Measurements from ENCODE around the gene NGDN.

NGDN gene

GRCh38 chr14:23470947-23471346 lies 1.4 kb downstream of the NGDN start:
- DNase-seq (ENCODE audit: low read depth) = no peak

GRCh38 chr14:23478109-23478759 lies 8.7 kb downstream of the NGDN start:
- DNase-seq (ENCODE audit: low read depth) = no peak

DNA sequence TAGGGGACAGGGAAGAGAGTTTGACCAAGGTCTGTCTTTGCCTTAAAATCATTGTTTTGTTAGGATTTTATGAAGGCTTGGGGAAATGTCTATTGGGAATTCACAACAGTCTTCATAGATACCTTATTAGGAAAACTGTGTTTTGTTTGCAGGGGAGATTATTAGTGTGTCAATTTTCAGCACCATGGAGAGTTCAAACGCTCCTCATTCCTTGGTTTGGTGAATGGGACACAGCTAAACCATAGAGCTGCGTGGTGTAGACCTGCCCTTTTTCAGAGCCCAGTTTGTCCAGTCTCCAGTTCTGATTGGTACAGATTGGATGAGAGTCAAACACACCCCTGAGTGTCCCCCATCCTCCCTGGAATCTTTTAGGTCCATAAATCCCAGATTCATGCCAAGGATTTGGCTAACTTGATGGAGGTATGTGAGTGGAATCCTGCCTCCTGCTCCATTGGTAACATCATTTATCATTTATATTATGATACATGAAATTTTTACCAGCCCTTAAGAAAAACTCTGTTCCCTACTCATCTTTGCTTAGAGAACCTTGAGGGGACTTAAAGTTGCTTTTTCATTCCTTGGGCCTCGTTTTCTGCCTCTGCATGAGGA lies 12.0 kb downstream of the NGDN start:
- no peak for DNase-seq (ENCODE audit: low read depth)

DNA sequence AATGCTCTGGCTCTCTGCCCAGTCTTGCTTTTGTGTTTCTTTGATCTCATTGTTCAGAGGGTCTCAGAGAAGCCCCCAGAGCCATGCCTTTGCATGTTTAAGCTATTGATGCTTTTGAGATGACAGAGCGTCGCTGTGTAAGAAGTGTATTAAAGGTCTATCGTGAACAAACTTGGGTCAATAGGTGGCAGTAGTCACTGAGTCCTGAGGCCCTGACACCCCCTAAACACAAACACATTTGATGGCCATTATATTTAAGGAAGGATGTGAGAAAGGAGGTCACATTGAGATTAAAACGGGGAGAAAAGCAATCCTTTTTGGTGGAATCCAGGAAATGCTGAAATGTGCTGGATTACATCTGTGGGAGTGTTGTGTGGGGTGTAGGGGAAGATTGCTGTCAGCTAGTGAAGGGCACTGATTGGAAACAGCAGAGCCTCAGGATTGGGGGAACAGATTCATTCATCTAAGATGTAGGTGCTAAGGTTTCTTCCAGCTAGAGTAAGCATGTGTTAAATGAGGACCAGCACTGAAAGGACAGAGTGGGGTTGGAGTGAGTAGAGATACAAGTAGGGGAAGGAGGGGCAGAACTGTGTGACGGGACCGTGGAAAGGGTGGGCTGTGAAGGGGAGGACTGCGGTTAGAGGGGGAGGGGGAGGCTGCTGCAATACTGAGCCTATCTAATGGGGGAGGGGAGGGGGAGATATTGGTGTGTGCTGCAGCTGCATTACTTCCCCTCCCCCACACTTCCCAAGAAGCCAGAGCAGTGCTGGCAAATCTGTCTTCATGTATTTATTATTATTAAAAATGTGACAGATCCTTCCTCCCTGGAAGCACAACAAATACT lies 12.7 kb downstream of the NGDN start:
- DNase-seq (ENCODE audit: low read depth) = no peak

GRCh38 chr14:23482823-23483148 lies 13.3 kb downstream of the NGDN start:
- DNase-seq (ENCODE audit: low read depth) = no peak

- no peak for DNase-seq (ENCODE audit: low read depth)
These were observed 13.8 kb downstream of the NGDN start for GRCh38 chr14:23483236-23483854.

DNA sequence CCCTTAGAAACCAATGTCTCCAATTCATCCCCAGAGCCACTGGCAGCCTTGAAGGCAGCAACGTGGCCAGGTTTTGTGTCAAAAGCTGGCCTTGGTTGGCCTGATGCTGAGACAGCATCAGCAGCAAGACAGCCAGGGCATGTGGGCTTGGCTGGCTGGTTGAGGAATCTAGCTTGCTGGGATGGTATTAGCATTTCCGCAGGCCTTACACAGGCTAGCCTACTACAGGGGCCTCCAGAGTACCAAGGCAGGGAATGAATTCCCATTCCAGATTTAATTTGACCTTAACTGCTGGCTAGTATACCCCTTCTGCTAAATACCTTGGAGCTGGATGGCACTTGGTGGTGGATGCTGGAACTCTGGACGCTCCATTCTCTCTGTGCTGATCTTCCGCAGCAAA lies 15.8 kb downstream of the NGDN start:
- DNase-seq (ENCODE audit: low read depth) = no peak

GRCh38 chr14:23486036-23486435 lies 16.5 kb downstream of the NGDN start:
- DNase-seq (ENCODE audit: low read depth) = no peak

DNA sequence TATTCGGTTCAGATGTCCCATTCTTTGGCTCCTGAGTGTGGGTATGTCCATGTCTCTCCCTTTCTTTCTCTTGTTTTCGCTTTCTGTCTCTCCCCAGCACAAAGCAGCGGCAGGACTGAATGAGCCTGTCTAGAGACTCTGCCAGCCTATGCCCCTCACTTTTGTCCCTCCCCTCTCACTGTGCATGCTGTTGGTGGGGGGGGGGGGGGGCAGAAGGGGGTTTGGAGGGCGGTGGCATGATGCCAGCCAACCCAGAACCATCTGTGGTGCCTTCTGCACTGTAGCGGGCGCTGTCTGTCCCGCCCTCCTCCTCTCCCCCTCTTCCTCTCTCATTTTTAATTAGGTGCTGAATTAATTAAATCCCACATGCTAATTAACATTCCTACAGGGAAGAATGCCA lies 17.7 kb downstream of the NGDN start:
- no peak for DNase-seq (ENCODE audit: low read depth)

DNA sequence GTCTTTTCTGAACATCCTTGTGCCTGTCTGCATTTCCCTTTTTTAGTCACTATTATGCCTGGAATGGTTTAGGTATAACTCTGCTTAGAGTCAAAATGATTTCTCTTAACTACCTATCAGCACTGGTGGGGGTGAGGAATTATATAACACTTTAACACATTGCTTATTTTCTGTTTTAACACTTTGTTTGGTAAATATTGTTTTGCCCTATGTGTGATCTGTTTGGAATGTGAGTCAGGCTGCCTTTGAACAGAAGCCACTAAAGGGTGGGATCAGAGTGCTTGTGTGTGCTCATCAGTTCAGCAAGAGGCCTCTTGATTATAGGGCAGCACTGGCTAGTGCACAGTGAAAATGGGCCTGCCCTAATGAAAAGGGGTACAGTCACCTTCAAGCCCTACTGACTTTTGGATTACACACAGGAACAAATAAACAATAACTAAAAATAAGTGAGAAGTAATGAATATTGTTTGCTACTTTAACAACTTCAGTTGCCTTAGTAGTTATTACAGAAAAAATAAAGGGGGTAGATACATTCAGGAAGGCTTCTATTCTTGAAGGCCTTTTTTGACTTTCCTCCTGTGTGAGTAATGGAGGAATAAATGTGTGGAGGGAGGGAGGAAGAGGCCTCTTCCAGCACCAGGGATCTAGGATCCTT lies 23.2 kb downstream of the NGDN start:
- no peak for DNase-seq (ENCODE audit: low read depth)

- DNase-seq (ENCODE audit: low read depth) = no peak
These were observed 24.7 kb downstream of the NGDN start for GRCh38 chr14:23494223-23494622.

- no peak for DNase-seq (ENCODE audit: low read depth)
These were observed 42.7 kb downstream of the NGDN start for GRCh38 chr14:23512156-23512555.

GRCh38 chr14:23513005-23513817 lies 43.7 kb downstream of the NGDN start:
- DNase-seq (ENCODE audit: low read depth) = no peak

DNA sequence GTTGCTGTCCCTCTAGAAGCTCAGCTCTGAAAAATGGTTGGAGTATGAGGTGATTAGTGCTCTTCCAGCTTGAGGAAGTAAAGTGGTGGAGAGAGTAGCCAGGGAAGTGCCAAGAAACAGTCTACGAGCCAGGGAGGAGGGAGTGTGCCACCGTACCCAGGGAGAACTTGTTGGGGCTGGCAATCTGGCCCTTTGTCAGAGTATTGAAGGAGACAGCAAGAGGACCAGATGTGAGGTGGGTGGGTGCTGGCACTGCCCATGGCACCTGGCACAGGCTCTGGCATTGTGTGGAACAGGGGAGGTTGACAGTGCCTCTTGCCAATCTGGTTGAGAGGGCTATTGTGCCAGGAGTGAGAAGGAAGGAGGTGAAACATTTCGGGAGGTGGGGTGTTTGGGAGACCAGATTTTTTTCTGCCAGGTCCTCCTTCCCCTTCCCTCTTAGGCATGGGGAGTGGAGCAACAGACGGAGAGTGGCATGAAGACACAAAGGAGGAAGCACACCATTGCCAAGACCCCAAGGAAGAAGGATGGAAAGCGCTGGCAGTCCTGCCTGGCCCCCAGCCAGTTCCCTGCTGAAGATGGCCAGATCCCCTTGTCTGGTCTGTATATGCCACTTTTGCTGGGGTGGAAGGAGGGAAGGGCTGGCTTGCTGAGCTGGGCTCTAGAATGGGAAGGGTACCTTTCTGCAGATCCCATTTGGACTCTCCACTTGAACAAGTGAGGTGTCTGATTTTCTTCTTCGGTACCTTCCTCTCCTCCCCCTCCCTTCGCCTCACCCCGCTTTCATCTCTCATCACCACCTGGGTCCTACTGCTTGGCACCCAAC lies 44.5 kb downstream of the NGDN start:
- no peak for DNase-seq (ENCODE audit: low read depth)

- no peak for DNase-seq (ENCODE audit: low read depth)
These were observed 45.1 kb downstream of the NGDN start for GRCh38 chr14:23514644-23514957.

GRCh38 chr14:23517650-23518326 lies 48.3 kb downstream of the NGDN start:
- no peak for DNase-seq (ENCODE audit: low read depth)

DNA sequence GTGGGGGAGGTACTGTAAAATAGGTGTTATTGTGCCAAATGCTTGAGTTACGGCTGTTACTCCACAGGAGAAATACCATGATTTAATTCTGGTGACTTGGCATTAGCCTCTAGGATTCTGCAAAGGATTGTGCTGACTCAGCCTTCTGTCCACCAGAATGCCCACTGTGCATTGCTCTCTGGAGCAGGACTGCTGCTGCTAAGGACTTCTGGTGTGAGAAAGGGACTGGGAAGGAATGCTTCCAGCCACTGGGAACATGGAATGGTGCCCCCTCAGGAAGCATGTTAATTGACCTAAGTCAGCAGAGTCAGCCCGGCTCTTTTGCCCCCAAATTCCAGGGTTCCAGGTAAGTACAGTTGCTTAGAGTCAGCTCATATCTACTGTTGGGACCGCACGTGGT lies 49.2 kb downstream of the NGDN start:
- DNase-seq (ENCODE audit: low read depth) = no peak

- DNase-seq (ENCODE audit: low read depth) = no peak
These were observed 51.5 kb downstream of the NGDN start for GRCh38 chr14:23520899-23521533.

DNA sequence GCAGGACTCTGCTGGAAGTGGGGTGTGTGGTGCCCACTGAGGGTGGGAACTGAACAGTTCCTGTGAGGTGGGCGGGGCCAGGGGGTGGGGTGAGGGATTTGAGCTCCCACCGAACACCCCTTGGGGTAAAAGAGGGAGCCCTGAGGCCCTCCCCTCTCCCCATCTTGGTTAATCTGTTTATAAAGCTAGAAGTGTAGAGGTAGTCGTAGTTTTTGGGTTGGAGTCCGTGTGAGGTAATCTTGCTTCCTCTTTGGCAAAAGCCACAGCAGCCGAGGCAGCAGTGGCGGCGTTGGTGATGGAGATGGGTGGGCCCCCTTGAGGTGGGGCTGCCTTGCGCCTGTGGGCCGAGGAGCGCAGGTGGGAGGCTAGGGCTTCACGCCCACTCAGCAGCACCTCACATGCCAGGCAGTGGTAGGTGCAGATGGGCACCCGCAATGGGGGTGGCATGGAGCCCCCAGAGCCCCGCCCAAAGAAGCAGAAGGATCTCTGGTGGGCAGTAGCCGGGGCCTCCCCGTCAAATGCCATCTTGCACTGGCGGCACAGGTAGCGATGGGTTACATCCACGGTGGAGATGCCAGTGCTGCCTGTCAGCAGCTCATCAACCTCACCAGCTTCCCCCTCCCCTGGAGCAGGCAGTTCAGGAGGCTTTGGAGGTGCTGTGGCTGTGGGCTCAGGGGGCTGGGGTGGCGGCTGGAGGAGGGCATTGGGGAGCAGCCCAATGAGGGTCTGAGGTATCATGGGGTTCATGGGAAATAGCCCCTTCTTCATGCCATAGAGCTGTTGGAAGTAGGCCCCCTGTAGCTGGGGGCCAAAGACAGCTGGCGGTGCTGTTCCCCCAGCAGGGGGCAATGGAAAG lies 52.5 kb downstream of the NGDN start:
- DNase-seq (ENCODE audit: low read depth) = no peak

Data from stimulated activated CD8-positive, alpha-beta memory T cell treated with anti-CD3 and anti-CD28 coated beads, Interleukin-15, amount 100 ng/mL, for 24 hours (primary cell).